ENCODE data around the gene BMPR1B.

DNA sequence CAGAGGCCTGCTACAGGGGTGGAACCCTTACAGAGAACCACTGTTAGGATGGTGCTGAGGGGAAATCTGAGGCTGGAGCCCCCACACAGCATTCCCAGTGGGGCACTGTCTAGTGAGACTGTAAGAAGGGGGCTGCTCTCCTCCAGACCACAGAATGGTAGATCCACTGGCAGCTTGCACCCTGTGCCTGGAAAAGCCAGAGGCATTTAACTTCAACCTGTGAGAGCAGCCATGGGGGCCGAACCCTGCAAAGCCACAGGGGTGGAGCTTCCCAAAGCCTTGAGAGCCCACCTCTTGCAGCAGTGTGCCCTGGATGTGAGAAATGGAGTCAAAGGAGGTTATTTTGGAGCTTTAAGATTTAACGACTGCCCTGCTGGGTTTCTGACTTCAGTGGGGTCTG, 159.4 kb downstream of the BMPR1B start:
- TF ChIP-seq, protein P1, sequence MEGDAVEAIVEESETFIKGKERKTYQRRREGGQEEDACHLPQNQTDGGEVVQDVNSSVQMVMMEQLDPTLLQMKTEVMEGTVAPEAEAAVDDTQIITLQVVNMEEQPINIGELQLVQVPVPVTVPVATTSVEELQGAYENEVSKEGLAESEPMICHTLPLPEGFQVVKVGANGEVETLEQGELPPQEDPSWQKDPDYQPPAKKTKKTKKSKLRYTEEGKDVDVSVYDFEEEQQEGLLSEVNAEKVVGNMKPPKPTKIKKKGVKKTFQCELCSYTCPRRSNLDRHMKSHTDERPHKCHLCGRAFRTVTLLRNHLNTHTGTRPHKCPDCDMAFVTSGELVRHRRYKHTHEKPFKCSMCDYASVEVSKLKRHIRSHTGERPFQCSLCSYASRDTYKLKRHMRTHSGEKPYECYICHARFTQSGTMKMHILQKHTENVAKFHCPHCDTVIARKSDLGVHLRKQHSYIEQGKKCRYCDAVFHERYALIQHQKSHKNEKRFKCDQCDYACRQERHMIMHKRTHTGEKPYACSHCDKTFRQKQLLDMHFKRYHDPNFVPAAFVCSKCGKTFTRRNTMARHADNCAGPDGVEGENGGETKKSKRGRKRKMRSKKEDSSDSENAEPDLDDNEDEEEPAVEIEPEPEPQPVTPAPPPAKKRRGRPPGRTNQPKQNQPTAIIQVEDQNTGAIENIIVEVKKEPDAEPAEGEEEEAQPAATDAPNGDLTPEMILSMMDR (IDR thresholded peaks at IDR 0.05; ENCODE audit: low read depth, low read length, poor library complexity, severe bottlenecking): no peak
- TF ChIP-seq EZH2phosphoT487 (IDR thresholded peaks at IDR 0.05; ENCODE audit: borderline replicate concordance, low read length): no peak

Measured in DOHH2 (cell line).